HCT116 (cell line): ENCODE measurements around the gene DOCK10. TPM values are rescaled to one million over a fixed set of nuclear protein-coding genes. Genes with fewer than 3 reads are reported as not detected.

Experiments
- ATAC-seq: fragments of 200-7000 bp; cut with Tn5 transposase; 2 replicates; pipeline ENCODE4 v1.9.1; 2020; ENCODE audit warnings: mild to moderate bottlenecking, moderate library complexity
- BruUV-seq: library from RNA; stranded (reverse); fragments of 400-500 nt; replicated peaks from 2 replicates; lab custom pipeline; 2021; lab: Mats Ljungman, UMichigan
- CTCF ChIA-PET: fragments of 300-600 bp; sonication (Branson Sonifier 250); formaldehyde crosslinking; loops from one replicate; lab custom pipeline; 2021; ENCODE audit warnings: antibody characterized with exemption; lab: Charles Lee
- POLR2A ChIA-PET: fragments of 300-600, 350-600 bp; sonication (Branson Sonifier 250); formaldehyde crosslinking; loops from one replicate; lab custom pipeline; 2021; ENCODE audit warnings: antibody characterized with exemption; lab: Charles Lee
- RAD21 ChIA-PET, 2 experiments: fragments of 300-600 bp; sonication (Branson Sonifier 250); formaldehyde crosslinking; loops; one replicate each; lab custom pipeline; 2023; ENCODE audit warnings: low total read pairs in 2 of 2; ENCODE audit not compliant: uncharacterized antibody in 2 of 2, unreplicated experiment in 2 of 2, low non-redundant PET in 1 of 2; lab: Charles Lee
- DNase-seq: peaks from one replicate; pipeline ENCODE4 v3.0.0-alpha.2; 2010; ENCODE audit warnings: low read depth, low spot score
- H2AFZ ChIP-seq: fragments of 200-600 bp; shearing (Covaris generic), sonication (generic); 2 replicates; pipeline ENCODE4 v1.6.1; 2017; ENCODE audit warnings: low read depth, mixed run types, mixed read lengths, antibody characterized with exemption, low read length; ENCODE audit not compliant: poor library complexity, severe bottlenecking
- H3K27ac ChIP-seq: 2 replicates; pipeline ENCODE4 v1.5.1; 2012; ENCODE audit warnings: low read depth, low read length
- H3K27me3 ChIP-seq: fragments of 200-600 bp; sonication (generic); 2 replicates; pipeline ENCODE4 v1.6.1; 2016; ENCODE audit warnings: mixed run types, low read length, mixed read lengths; ENCODE audit not compliant: insufficient read depth
- H3K36me3 ChIP-seq, 2 experiments: fragments of 200-500 bp in 1 of 2; fragments of 200-600 bp in 1 of 2; sonication (Bioruptor generic) in 1 of 2; sonication (generic) in 1 of 2; 2 replicates each; pipeline versions ENCODE4 v1.5.1 to v1.6.1; 2014 to 2016; ENCODE audit warnings: low read length in 2 of 2, inconsistent platforms in 1 of 2, mixed read lengths in 1 of 2, mixed run types in 1 of 2; ENCODE audit not compliant: insufficient read depth in 2 of 2, control insufficient read depth in 1 of 2
- H3K4me1 ChIP-seq, 2 experiments: fragments of 200-600 bp in 1 of 2; sonication (generic) in 1 of 2; 2 replicates each; pipeline versions ENCODE4 v1.5.1 to v1.6.1; 2012 to 2017; ENCODE audit warnings: low read length in 2 of 2, inconsistent platforms in 1 of 2, mild to moderate bottlenecking in 1 of 2, mixed read lengths in 1 of 2, mixed run types in 1 of 2, moderate library complexity in 1 of 2; ENCODE audit not compliant: insufficient read depth in 2 of 2, control insufficient read depth in 1 of 2
- H3K4me2 ChIP-seq: fragments of 200-600 bp; sonication (generic); 2 replicates; pipeline ENCODE4 v1.6.1; 2017; ENCODE audit warnings: mixed run types, low read length, mixed read lengths
- H3K4me3 ChIP-seq, 2 experiments: fragments of 200-600 bp in 1 of 2; sonication (generic) in 1 of 2; replicated peaks in 1 of 2; 2 replicates each; pipeline ENCODE4 v1.5.1; 2011 to 2016; ENCODE audit warnings: low read length in 2 of 2, control low read depth in 1 of 2, low read depth in 1 of 2, mild to moderate bottlenecking in 1 of 2, mixed read lengths in 1 of 2, mixed run types in 1 of 2
- H3K79me2 ChIP-seq: fragments of 200-600 bp; sonication (generic); 2 replicates; pipeline ENCODE4 v1.6.1; 2017; ENCODE audit warnings: mild to moderate bottlenecking, mixed run types, low read length, moderate library complexity, mixed read lengths; ENCODE audit not compliant: insufficient read depth
- H3K9ac ChIP-seq: fragments of 200-600 bp; sonication (generic); 2 replicates; pipeline ENCODE4 v1.6.1; 2016; ENCODE audit warnings: low read length, mixed read lengths
- H3K9me2 ChIP-seq: fragments of 200-600 bp; sonication (generic), shearing (Covaris generic); 2 replicates; pipeline ENCODE4 v1.6.1; 2017; ENCODE audit warnings: mixed run types, mild to moderate bottlenecking, moderate library complexity; ENCODE audit not compliant: insufficient read depth
- H3K9me3 ChIP-seq, 2 experiments: fragments of 200-500 bp in 1 of 2; fragments of 200-600 bp in 1 of 2; sonication (Bioruptor generic) in 1 of 2; sonication (generic) in 1 of 2; 2 replicates each; pipeline ENCODE4 v1.6.1; 2014 to 2017; ENCODE audit warnings: low read length in 2 of 2, mixed read lengths in 2 of 2, inconsistent platforms in 1 of 2, low read depth in 1 of 2, mild to moderate bottlenecking in 1 of 2, mixed run types in 1 of 2, moderate library complexity in 1 of 2; ENCODE audit not compliant: control insufficient read depth in 1 of 2, insufficient read depth in 1 of 2
- H4K20me1 ChIP-seq: fragments of 200-600 bp; sonication (generic), shearing (Covaris generic); 2 replicates; pipeline ENCODE4 v1.6.1; 2017; ENCODE audit warnings: mixed run types, mild to moderate bottlenecking, moderate library complexity; ENCODE audit not compliant: insufficient read depth
- CBX3 ChIP-seq: IDR thresholded peaks from 2 replicates; pipeline ENCODE4 v1.6.1; 2012; ENCODE audit warnings: low read depth
- CEBPB ChIP-seq: IDR thresholded peaks from 2 replicates; pipeline ENCODE4 v1.6.1; 2012; ENCODE audit warnings: low read depth
- CTCF ChIP-seq, 3 experiments: fragments of 200-600 bp in 1 of 3; sonication (generic) in 1 of 3; IDR thresholded peaks in 2 of 3; conservative IDR thresholded peaks in 1 of 3; 2 replicates each; pipeline ENCODE4 v1.5.1; 2012 to 2017; ENCODE audit warnings: low read depth in 2 of 3, low read length in 2 of 3, antibody characterized with exemption in 1 of 3, borderline replicate concordance in 1 of 3, control low read depth in 1 of 3, mild to moderate bottlenecking in 1 of 3, mixed read lengths in 1 of 3, mixed run types in 1 of 3, moderate library complexity in 1 of 3; ENCODE audit not compliant: insufficient read depth in 1 of 3
- EGR1 ChIP-seq: IDR thresholded peaks from 2 replicates; pipeline ENCODE4 v1.6.1; 2012; ENCODE audit warnings: low read depth
- ELF1 ChIP-seq: IDR thresholded peaks from 2 replicates; pipeline ENCODE4 v1.6.1; 2012; ENCODE audit warnings: low read depth, borderline replicate concordance
- EZH2 ChIP-seq: fragments of 200-600 bp; sonication (generic); IDR thresholded peaks from 2 replicates; pipeline ENCODE4 v1.6.1; 2017; ENCODE audit warnings: antibody characterized with exemption, mixed run types
- FOSL1 ChIP-seq: IDR thresholded peaks from 2 replicates; pipeline ENCODE4 v1.6.1; 2012; ENCODE audit warnings: low read depth
- JUND ChIP-seq: IDR thresholded peaks from 2 replicates; pipeline ENCODE4 v1.6.1; 2012
- MAX ChIP-seq: IDR thresholded peaks from 2 replicates; pipeline ENCODE4 v1.6.1; 2012
- SIN3A ChIP-seq: IDR thresholded peaks from 2 replicates; pipeline ENCODE4 v1.6.1; 2012; ENCODE audit warnings: low read depth
- SP1 ChIP-seq: IDR thresholded peaks from 2 replicates; pipeline ENCODE4 v1.6.1; 2012; ENCODE audit warnings: low read depth
- TCF7L2 ChIP-seq: IDR thresholded peaks from 2 replicates; pipeline ENCODE4 v1.7.0; 2011; ENCODE audit warnings: borderline replicate concordance, inconsistent platforms; ENCODE audit not compliant: insufficient read depth, insufficient read length; ENCODE audit errors: extremely low read depth
- YY1 ChIP-seq: IDR thresholded peaks from 2 replicates; pipeline ENCODE4 v1.6.1; 2011; ENCODE audit warnings: low read length, low read depth, moderate library complexity, mild to moderate bottlenecking; ENCODE audit not compliant: insufficient replicate concordance; ENCODE audit errors: extremely low read depth
- ZNF274 ChIP-seq: fragments of 200-500 bp; sonication (Bioruptor generic); IDR thresholded peaks from 2 replicates; pipeline ENCODE4 v1.6.1; 2014; ENCODE audit warnings: mild to moderate bottlenecking, low read depth, low read length, inconsistent platforms
- intact Hi-C: fragments of 100-400 bp; cut with micrococcal nuclease; formaldehyde crosslinking; loops from 2 replicates; pipeline ENCODE4 v1.10.0; 2022
- total RNA-seq: library from RNA; stranded (reverse); gene quantifications from one replicate; pipeline ENCODE4 v1.2.1, GENCODE V29; 2021; ENCODE audit not compliant: unreplicated experiment

The DOCK10 gene
- total RNA-seq, 1 experiment from 2014 or later = 0.54 TPM

DNA sequence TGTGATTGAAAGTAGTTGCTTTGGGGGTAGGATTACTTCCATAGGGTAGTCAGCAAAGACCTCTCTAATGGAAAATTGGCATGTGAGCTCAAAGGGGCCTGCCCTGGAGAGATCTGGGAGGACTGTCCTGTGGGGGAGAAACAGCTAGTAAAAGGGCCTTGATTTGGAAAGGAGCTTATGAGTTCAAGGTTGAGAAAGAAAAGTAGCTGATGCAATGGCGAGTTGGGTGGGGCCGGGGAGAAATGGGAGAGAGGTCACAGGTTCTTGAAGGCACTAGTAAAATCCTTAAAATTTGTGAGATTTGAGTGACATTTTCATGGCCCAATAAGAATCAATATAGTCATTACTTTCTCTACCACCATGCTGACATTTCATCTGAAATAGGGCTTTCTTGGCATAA, 244.1 kb downstream of the DOCK10 start:
- Histone ChIP-seq H3K9me3 (no peaks in the 10 kb centered on the region), H3K9ac (no peak overlapping the region), H3K4me2 (no peak overlapping the region), H3K4me1 (0 out of 4 replicates have a peak, but pooled peaks cover 0 to 5% of the 10 kb centered on the region in 2 experiments), H3K36me3 (no peaks in the 10 kb centered on the region), H3K9me2 (no peaks in the 10 kb centered on the region; the same call in 1 of the 2 replicates), H4K20me1 (no peaks in the 10 kb centered on the region), H2AFZ (no peak overlapping the region), H3K27me3 (no peaks in the 10 kb centered on the region), H3K4me3 (no peak overlapping the region), H3K27ac (no peak overlapping the region)
- DNase-seq = no peak
- BruUV-seq = no TSS peak
- CTCF ChIA-PET = no interaction called here
- RAD21 ChIA-PET = no interaction called here
- intact Hi-C loops = no loop called here
- TF ChIP-seq SIN3A = no peak
- TF ChIP-seq ZNF274 = no peak
- no peak for TF ChIP-seq YY1
- no peak for TF ChIP-seq MAX
- TF ChIP-seq TCF7L2 = no peak
- no peak for TF ChIP-seq ELF1
- TF ChIP-seq CBX3 = no peak
- no peak for TF ChIP-seq CEBPB
- no peak for TF ChIP-seq FOSL1
- no peak for TF ChIP-seq CTCF (IDR thresholded peaks at IDR 0.05 in 2 of 3, conservative IDR thresholded peaks at IDR 0.05 in 1 of 3; ENCODE audit: borderline replicate concordance in 1 of 3, insufficient read depth in 1 of 3, low read depth in 2 of 3, low read length in 2 of 3)
- TF ChIP-seq SP1 = no peak
- no peak for TF ChIP-seq JUND
- TF ChIP-seq EGR1 = no peak
- TF ChIP-seq EZH2 = no peak
- TF ChIP-seq, all 23 proteins: peak for 0
- POLR2A ChIA-PET = no interaction called here
- no peak for ATAC-seq
- no peaks in the 10 kb centered on the region for H3K79me2 ChIP-seq
